Endodermal cell (in vitro differentiated cells): ENCODE results near the gene LRRC47. TPM values are rescaled to one million over a fixed set of nuclear protein-coding genes. Genes with fewer than 3 reads are reported as not detected.

Experiments used
- DNase-seq: peaks from one replicate; pipeline ENCODE4 v3.0.0-alpha.2; 2017
- H3K27ac ChIP-seq: 2 replicates; pipeline ENCODE4 v1.5.1; 2013; ENCODE audit warnings: mild to moderate bottlenecking, low read depth, low read length, moderate library complexity
- H3K27me3 ChIP-seq: 2 replicates; pipeline ENCODE4 v1.6.1; 2013; ENCODE audit warnings: mild to moderate bottlenecking, low read length, moderate library complexity; ENCODE audit not compliant: insufficient read depth, control insufficient read depth, poor library complexity, severe bottlenecking
- H3K36me3 ChIP-seq: 2 replicates; pipeline ENCODE4 v1.7.0; 2013; ENCODE audit warnings: mild to moderate bottlenecking, low read length, moderate library complexity; ENCODE audit not compliant: control insufficient read depth, insufficient read depth
- H3K4me1 ChIP-seq: one replicate; pipeline ENCODE4 v1.7.0; 2013; ENCODE audit warnings: low read length; ENCODE audit not compliant: control insufficient read depth, insufficient read depth
- H3K4me3 ChIP-seq: 2 replicates; pipeline ENCODE4 v1.5.1; 2013; ENCODE audit warnings: mild to moderate bottlenecking, low read length, moderate library complexity
- H3K9ac ChIP-seq: 2 replicates; pipeline ENCODE4 v1.6.1; 2013; ENCODE audit warnings: mild to moderate bottlenecking, low read length, moderate library complexity; ENCODE audit not compliant: poor library complexity, severe bottlenecking; ENCODE audit errors: extremely low read depth
- H3K9me3 ChIP-seq: 2 replicates; pipeline ENCODE4 v1.6.1; 2013; ENCODE audit warnings: mild to moderate bottlenecking, low read length, moderate library complexity; ENCODE audit not compliant: control insufficient read depth
- H3K27ac Mint-ChIP-seq: 2 replicates; pipeline ENCODE4 v1.8.0; 2020; ENCODE audit warnings: mixed read lengths
- H3K27me3 Mint-ChIP-seq: 2 replicates; pipeline ENCODE4 v1.8.0; 2021; ENCODE audit warnings: mild to moderate bottlenecking, mixed read lengths; ENCODE audit not compliant: insufficient read depth
- H3K36me3 Mint-ChIP-seq: 2 replicates; pipeline ENCODE4 v1.8.0; 2020; ENCODE audit warnings: low read depth, mixed read lengths
- H3K4me1 Mint-ChIP-seq: 2 replicates; pipeline ENCODE4 v1.8.0; 2020; ENCODE audit warnings: mixed read lengths
- H3K4me3 Mint-ChIP-seq: 2 replicates; pipeline ENCODE4 v1.8.0; 2020; ENCODE audit warnings: mild to moderate bottlenecking, moderate library complexity, mixed read lengths
- H3K9me3 Mint-ChIP-seq: 2 replicates; pipeline ENCODE4 v1.8.0; 2020; ENCODE audit warnings: mild to moderate bottlenecking, mixed read lengths
- CTCF ChIP-seq: fragments of 200-600 bp; sonication (generic); conservative IDR thresholded peaks from 2 replicates; pipeline ENCODE4 v1.5.0; 2021; ENCODE audit warnings: antibody characterized with exemption, mild to moderate bottlenecking
- WGBS, 2 experiments: methylation state at CpG; one replicate each; pipeline versions ENCODE4 v1.1.5 to v1.1.7; 2013; ENCODE audit warnings: missing lambda C conversion rate in 2 of 2, mixed read lengths in 1 of 2; ENCODE audit not compliant: insufficient coverage in 1 of 2, insufficient read length in 1 of 2; 5-methylcytosine and 5-hydroxymethylcytosine counted together
- total RNA-seq, 2 donors: library from RNA; stranded (reverse); fragmentation: NEBNext Ultra II Directional in 1 of 2; extraction: Animal tissue kit (Norgen Biotek cat#: 25700) in 1 of 2; gene quantifications; 2 replicates in 1 of 2; 3 replicates in 1 of 2; pipeline ENCODE4 v1.2.1, GENCODE V29; 2021

LRRC47 gene
- total RNA-seq, 2 donors from 2014 or later: 49.9 to 59.7 TPM

GRCh38 chr1:3763351-3764125, 32.8 kb downstream of the LRRC47 start:
- H3K27me3 ChIP-seq: peaks cover 15% of the 10 kb centered on the region
- WGBS, 2 experiments: 91 to 92% methylated on average over 16 to 31 of the region's 31 CpGs
- H3K9me3 Mint-ChIP-seq: peaks cover 11% of the 10 kb centered on the region
- peaks cover 41% of the 10 kb centered on the region for H3K27me3 Mint-ChIP-seq
- DNase-seq: no peak
- H3K36me3 Mint-ChIP-seq: no peaks in the 10 kb centered on the region
- no peaks in the 10 kb centered on the region for H3K4me1 ChIP-seq
- no peak overlapping the region for H3K27ac ChIP-seq
- no peak overlapping the region for H3K4me3 ChIP-seq
- no peak for TF ChIP-seq CTCF
- H3K9me3 ChIP-seq: no peaks in the 10 kb centered on the region
- no peak overlapping the region for H3K27ac Mint-ChIP-seq
- H3K4me1 Mint-ChIP-seq: no peaks in the 10 kb centered on the region
- H3K4me3 Mint-ChIP-seq: no peak overlapping the region
- no peaks in the 10 kb centered on the region for H3K36me3 ChIP-seq
- no peak overlapping the region for H3K9ac ChIP-seq

GRCh38 chr1:3762873-3763228, 33.4 kb downstream of the LRRC47 start:
- Mint-ChIP-seq H3K9me3 (peaks cover 11% of the 10 kb centered on the region), H3K36me3 (no peaks in the 10 kb centered on the region), H3K4me1 (no peaks in the 10 kb centered on the region), H3K4me3 (no peak overlapping the region), H3K27me3 (peaks cover 42% of the 10 kb centered on the region), H3K27ac (no peak overlapping the region)
- 89 to 94% methylated on average over 5 to 12 of the region's 12 CpGs for WGBS, 2 experiments
- H3K27me3 ChIP-seq: peaks cover 15% of the 10 kb centered on the region
- no peak for TF ChIP-seq CTCF
- H3K36me3 ChIP-seq: no peaks in the 10 kb centered on the region
- H3K9me3 ChIP-seq: no peaks in the 10 kb centered on the region
- DNase-seq: no peak
- no peak overlapping the region for H3K4me3 ChIP-seq
- no peak overlapping the region for H3K9ac ChIP-seq
- no peaks in the 10 kb centered on the region for H3K4me1 ChIP-seq
- no peak overlapping the region for H3K27ac ChIP-seq

- Histone ChIP-seq H3K4me3 (no peak overlapping the region), H3K27me3 (peaks cover 15% of the 10 kb centered on the region), H3K9ac (no peak overlapping the region), H3K36me3 (no peaks in the 10 kb centered on the region), H3K4me1 (no peaks in the 10 kb centered on the region), H3K9me3 (no peaks in the 10 kb centered on the region), H3K27ac (no peak overlapping the region)
- peaks cover 11% of the 10 kb centered on the region for H3K9me3 Mint-ChIP-seq
- H3K4me3 Mint-ChIP-seq: no peak overlapping the region
- TF ChIP-seq CTCF: no peak
- H3K27ac Mint-ChIP-seq: no peak overlapping the region
- no peaks in the 10 kb centered on the region for H3K4me1 Mint-ChIP-seq
- DNase-seq: no peak
- 83 to 88% methylated on average over 1 to 15 of the region's 15 CpGs for WGBS, 2 experiments
- no peaks in the 10 kb centered on the region for H3K36me3 Mint-ChIP-seq
- H3K27me3 Mint-ChIP-seq: peaks cover 38% of the 10 kb centered on the region
Observed at GRCh38 chr1:3762151-3762872, 34.0 kb downstream of the LRRC47 start.
